ENCODE results near the gene ERC2.

Gene ERC2

DNA sequence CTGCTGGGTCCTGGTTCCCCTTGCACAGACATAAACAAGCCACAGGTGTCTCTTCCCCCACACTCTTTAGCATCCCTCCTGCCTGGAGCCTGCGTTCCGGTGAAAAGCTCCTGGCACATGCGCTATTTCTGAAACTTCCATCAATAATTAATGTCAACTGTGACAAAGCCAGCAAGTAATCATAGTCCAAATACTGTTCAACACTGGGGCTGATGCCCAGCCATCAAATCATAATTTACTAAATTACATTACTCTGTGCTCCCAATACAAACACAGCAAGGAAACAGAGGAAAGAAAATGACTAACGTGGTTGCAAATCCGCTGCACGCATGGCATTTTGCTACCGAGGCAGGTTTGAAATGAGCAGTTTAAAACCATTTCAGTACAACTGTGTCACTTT, 294.7 kb downstream of the ERC2 start:
- no peaks in the 10 kb centered on the region for H3K36me3 ChIP-seq (ENCODE audit: insufficient read depth, low read length)
- H3K9me2 ChIP-seq (ENCODE audit: low read depth, low read length), result no peaks in the 10 kb centered on the region
- no peaks in the 10 kb centered on the region for H3K79me2 ChIP-seq (ENCODE audit: insufficient read depth, low read length)
- H3K9me3 ChIP-seq (ENCODE audit: low read length), result no peaks in the 10 kb centered on the region
- no peak overlapping the region for H3K4me2 ChIP-seq (ENCODE audit: low read length)
- no peaks in the 10 kb centered on the region for H3F3A ChIP-seq (ENCODE audit: insufficient read depth, low read length)
- H4K20me1 ChIP-seq (ENCODE audit: insufficient read depth, low read length), result no peaks in the 10 kb centered on the region
- H3K4me3 ChIP-seq (ENCODE audit: low read depth, low read length, poor library complexity, severe bottlenecking), result no peak overlapping the region
- H3K9ac ChIP-seq (ENCODE audit: low read length), result no peak overlapping the region
- no peaks in the 10 kb centered on the region for H3K4me1 ChIP-seq (ENCODE audit: insufficient read depth, low read length, severe bottlenecking)
- TF ChIP-seq, protein P1, sequence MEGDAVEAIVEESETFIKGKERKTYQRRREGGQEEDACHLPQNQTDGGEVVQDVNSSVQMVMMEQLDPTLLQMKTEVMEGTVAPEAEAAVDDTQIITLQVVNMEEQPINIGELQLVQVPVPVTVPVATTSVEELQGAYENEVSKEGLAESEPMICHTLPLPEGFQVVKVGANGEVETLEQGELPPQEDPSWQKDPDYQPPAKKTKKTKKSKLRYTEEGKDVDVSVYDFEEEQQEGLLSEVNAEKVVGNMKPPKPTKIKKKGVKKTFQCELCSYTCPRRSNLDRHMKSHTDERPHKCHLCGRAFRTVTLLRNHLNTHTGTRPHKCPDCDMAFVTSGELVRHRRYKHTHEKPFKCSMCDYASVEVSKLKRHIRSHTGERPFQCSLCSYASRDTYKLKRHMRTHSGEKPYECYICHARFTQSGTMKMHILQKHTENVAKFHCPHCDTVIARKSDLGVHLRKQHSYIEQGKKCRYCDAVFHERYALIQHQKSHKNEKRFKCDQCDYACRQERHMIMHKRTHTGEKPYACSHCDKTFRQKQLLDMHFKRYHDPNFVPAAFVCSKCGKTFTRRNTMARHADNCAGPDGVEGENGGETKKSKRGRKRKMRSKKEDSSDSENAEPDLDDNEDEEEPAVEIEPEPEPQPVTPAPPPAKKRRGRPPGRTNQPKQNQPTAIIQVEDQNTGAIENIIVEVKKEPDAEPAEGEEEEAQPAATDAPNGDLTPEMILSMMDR (IDR thresholded peaks at IDR 0.05; ENCODE audit: low read length), result no peak
- no peak overlapping the region for H2AFZ ChIP-seq (ENCODE audit: low read length)
- H3K27me3 ChIP-seq (ENCODE audit: insufficient read depth, low read length), result no peaks in the 10 kb centered on the region
- no peak overlapping the region for H3K27ac ChIP-seq (ENCODE audit: low read depth, low read length, poor library complexity, severe bottlenecking)

DNA sequence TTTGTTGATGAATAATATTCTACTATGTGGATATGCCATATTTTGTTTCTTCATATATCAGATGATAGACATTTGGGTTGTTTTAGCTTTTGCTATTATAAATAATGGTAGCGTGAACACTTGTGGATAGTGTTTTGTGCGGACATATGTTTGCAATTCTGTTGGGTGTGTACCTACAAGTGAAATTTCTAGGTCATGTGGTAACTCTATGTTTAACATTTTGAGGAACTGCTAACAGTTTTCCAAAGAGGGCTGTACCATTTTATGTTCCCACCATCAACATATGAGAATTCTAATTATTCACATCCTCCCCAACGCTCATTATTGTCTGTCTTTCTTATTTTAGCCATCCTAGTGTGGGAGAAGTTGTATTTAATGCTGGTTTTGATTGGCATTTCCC, 303.8 kb downstream of the ERC2 start:
- Histone ChIP-seq H3K4me1 (ENCODE audit: insufficient read depth, low read length, severe bottlenecking) (no peaks in the 10 kb centered on the region), H3K9me3 (ENCODE audit: low read length) (no peaks in the 10 kb centered on the region), H4K20me1 (ENCODE audit: insufficient read depth, low read length) (no peaks in the 10 kb centered on the region), H3K36me3 (ENCODE audit: insufficient read depth, low read length) (no peaks in the 10 kb centered on the region), H3K79me2 (ENCODE audit: insufficient read depth, low read length) (no peaks in the 10 kb centered on the region), H2AFZ (ENCODE audit: low read length) (no peak overlapping the region), H3K4me2 (ENCODE audit: low read length) (no peak overlapping the region), H3K4me3 (ENCODE audit: low read depth, low read length, poor library complexity, severe bottlenecking) (no peak overlapping the region), H3K9ac (ENCODE audit: low read length) (no peak overlapping the region), H3F3A (ENCODE audit: insufficient read depth, low read length) (no peaks in the 10 kb centered on the region), H3K27ac (ENCODE audit: low read depth, low read length, poor library complexity, severe bottlenecking) (no peak overlapping the region), H3K9me2 (ENCODE audit: low read depth, low read length) (no peaks in the 10 kb centered on the region), H3K27me3 (ENCODE audit: insufficient read depth, low read length) (no peaks in the 10 kb centered on the region)
- TF ChIP-seq, protein P1 (IDR thresholded peaks at IDR 0.05; ENCODE audit: low read length), result no peak
- no peak for TF ChIP-seq EZH2 (IDR thresholded peaks at IDR 0.05; ENCODE audit: borderline replicate concordance, low read length)

DNA sequence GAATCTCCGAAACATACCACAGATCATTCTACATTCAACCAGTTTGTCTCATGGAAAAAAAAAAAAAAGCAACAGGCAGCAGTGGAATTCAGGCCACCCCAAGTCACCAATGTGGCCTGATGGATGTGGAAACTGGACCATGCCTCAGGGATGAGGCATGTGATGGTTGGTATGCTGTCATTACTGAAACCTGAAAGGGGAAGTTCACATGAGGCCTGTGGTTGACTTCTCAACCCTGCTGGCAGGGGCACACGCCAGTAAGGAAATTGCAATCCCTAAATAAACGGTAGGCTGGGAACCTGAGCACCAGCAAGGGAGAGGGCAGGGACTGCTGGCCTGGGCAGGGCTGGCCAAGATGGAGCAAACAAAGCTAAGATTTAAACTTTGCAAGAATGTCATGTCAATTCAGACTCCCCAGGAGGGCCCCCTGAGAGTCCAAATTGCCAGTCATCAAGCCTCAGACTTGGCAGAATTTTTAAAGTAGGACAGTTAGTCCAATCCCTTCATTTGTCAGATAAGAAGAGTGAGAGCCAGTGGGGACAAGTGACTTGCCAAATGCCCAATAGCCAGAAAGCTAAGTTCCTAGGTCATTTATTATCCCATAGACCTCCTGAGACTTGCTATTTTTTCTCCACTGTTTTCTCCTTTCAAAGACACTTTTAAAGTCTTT, 310.4 kb downstream of the ERC2 start:
- H3K4me1 ChIP-seq (ENCODE audit: insufficient read depth, low read length, severe bottlenecking), result no peaks in the 10 kb centered on the region
- no peaks in the 10 kb centered on the region for H3K9me3 ChIP-seq (ENCODE audit: low read length)
- H3K27me3 ChIP-seq (ENCODE audit: insufficient read depth, low read length), result no peaks in the 10 kb centered on the region
- no peak for TF ChIP-seq EZH2 (IDR thresholded peaks at IDR 0.05; ENCODE audit: borderline replicate concordance, low read length)
- H3K36me3 ChIP-seq (ENCODE audit: insufficient read depth, low read length), result no peaks in the 10 kb centered on the region
- H3F3A ChIP-seq (ENCODE audit: insufficient read depth, low read length), result no peaks in the 10 kb centered on the region
- H3K79me2 ChIP-seq (ENCODE audit: insufficient read depth, low read length), result no peaks in the 10 kb centered on the region
- no peak overlapping the region for H3K27ac ChIP-seq (ENCODE audit: low read depth, low read length, poor library complexity, severe bottlenecking)
- H4K20me1 ChIP-seq (ENCODE audit: insufficient read depth, low read length), result no peaks in the 10 kb centered on the region
- H3K4me2 ChIP-seq (ENCODE audit: low read length), result no peak overlapping the region
- H3K9ac ChIP-seq (ENCODE audit: low read length), result no peak overlapping the region
- H2AFZ ChIP-seq (ENCODE audit: low read length), result no peak overlapping the region
- H3K9me2 ChIP-seq (ENCODE audit: low read depth, low read length), result no peaks in the 10 kb centered on the region
- no peak overlapping the region for H3K4me3 ChIP-seq (ENCODE audit: low read depth, low read length, poor library complexity, severe bottlenecking)

DNA sequence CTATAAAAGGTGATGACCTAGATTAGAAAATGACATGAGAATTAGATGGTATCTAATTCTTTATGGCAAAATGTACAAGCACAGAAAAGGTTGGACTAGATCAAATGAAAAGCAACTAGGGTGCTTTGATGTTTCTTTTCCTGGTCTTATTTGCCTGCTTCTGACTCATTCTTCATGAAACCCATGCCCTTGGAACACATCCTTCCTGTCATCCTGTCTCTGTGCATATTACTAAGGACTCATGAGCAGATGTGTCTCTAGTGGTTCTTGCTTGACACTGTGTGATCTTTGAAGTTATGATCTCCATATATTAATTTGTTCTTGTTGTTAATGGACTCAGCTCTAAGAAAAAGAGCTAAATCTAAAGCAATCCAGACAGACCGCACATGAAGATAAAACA, 314.0 kb downstream of the ERC2 start:
- no peaks in the 10 kb centered on the region for H4K20me1 ChIP-seq (ENCODE audit: insufficient read depth, low read length)
- no peak overlapping the region for H2AFZ ChIP-seq (ENCODE audit: low read length)
- no peaks in the 10 kb centered on the region for H3K4me1 ChIP-seq (ENCODE audit: insufficient read depth, low read length, severe bottlenecking)
- no peak overlapping the region for H3K27ac ChIP-seq (ENCODE audit: low read depth, low read length, poor library complexity, severe bottlenecking)
- no peak overlapping the region for H3K9ac ChIP-seq (ENCODE audit: low read length)
- H3K9me2 ChIP-seq (ENCODE audit: low read depth, low read length), result no peaks in the 10 kb centered on the region
- no peak overlapping the region for H3K4me2 ChIP-seq (ENCODE audit: low read length)
- H3K4me3 ChIP-seq (ENCODE audit: low read depth, low read length, poor library complexity, severe bottlenecking), result no peak overlapping the region
- H3F3A ChIP-seq (ENCODE audit: insufficient read depth, low read length), result no peaks in the 10 kb centered on the region
- H3K27me3 ChIP-seq (ENCODE audit: insufficient read depth, low read length), result no peaks in the 10 kb centered on the region
- H3K79me2 ChIP-seq (ENCODE audit: insufficient read depth, low read length), result no peaks in the 10 kb centered on the region
- no peaks in the 10 kb centered on the region for H3K36me3 ChIP-seq (ENCODE audit: insufficient read depth, low read length)
- TF ChIP-seq EZH2 (IDR thresholded peaks at IDR 0.05; ENCODE audit: borderline replicate concordance, low read length), result no peak
- TF ChIP-seq, protein P1 (IDR thresholded peaks at IDR 0.05; ENCODE audit: low read length), result no peak
- H3K9me3 ChIP-seq (ENCODE audit: low read length), result no peaks in the 10 kb centered on the region
